B cell (primary cell): Measurements from ENCODE around the gene TPRN. TPM values are rescaled to one million over a fixed set of nuclear protein-coding genes. Genes with fewer than 3 reads are reported as not detected.

Source experiments
- ATAC-seq: fragments of 200-7000 bp; cut with Tn5 transposase; one replicate; pipeline ENCODE4 v1.10.0; 2021; ENCODE audit warnings: low read depth, mild to moderate bottlenecking, moderate number of reproducible peaks, moderate library complexity
- CTCF ChIA-PET: fragments of 350-600 bp; sonication (Branson Sonifier 250); formaldehyde crosslinking; loops from one replicate; lab custom pipeline; 2021; ENCODE audit warnings: antibody characterized with exemption, inconsistent platforms; lab: Charles Lee
- POLR2A ChIA-PET: fragments of 350-600 bp; sonication (Branson Sonifier 250); formaldehyde crosslinking; loops from one replicate; lab custom pipeline; 2021; ENCODE audit warnings: antibody characterized with exemption; lab: Charles Lee
- DNase-seq: peaks from one replicate; pipeline ENCODE4 v3.0.0; 2013
- H2AFZ ChIP-seq: 2 replicates; pipeline ENCODE4 v1.6.1; 2012; ENCODE audit warnings: mild to moderate bottlenecking, low read depth, low read length; ENCODE audit not compliant: insufficient read depth, poor library complexity, severe bottlenecking
- H3K27ac ChIP-seq, 2 donors: 1 replicate in 1 of 2; 2 replicates in 1 of 2; pipeline ENCODE4 v1.5.1; 2012 to 2013; ENCODE audit warnings: low read length in 2 of 2, mild to moderate bottlenecking in 2 of 2, moderate library complexity in 1 of 2
- H3K27me3 ChIP-seq, 4 experiments: fragments of 200-600 bp in 1 of 4; sonication (generic) in 1 of 4; replicated peaks in 1 of 4; 1 replicate in 2 of 4; 2 replicates in 2 of 4; pipeline versions ENCODE4 v1.6.1 to v1.7.0; 2013 to 2016; ENCODE audit warnings: low read length in 3 of 4, mild to moderate bottlenecking in 2 of 4, mixed read lengths in 1 of 4, moderate library complexity in 1 of 4; ENCODE audit not compliant: insufficient read depth in 4 of 4, control insufficient read depth in 3 of 4; ENCODE audit errors: control extremely low read depth in 1 of 4
- H3K36me3 ChIP-seq, 2 experiments: replicated peaks in 1 of 2; 1 replicate in 1 of 2; 2 replicates in 1 of 2; pipeline versions ENCODE4 v1.6.1 to v1.7.1; 2013; ENCODE audit warnings: low read length in 1 of 2; ENCODE audit not compliant: insufficient read depth in 2 of 2, control insufficient read depth in 1 of 2; ENCODE audit errors: control extremely low read depth in 1 of 2, extremely low read depth in 1 of 2
- H3K4me1 ChIP-seq, 2 donors: fragments of 200-600 bp in 1 of 2; sonication (generic) in 1 of 2; 1 replicate in 1 of 2; 2 replicates in 1 of 2; pipeline versions ENCODE4 v1.5.1 to v1.6.1; 2013 to 2017; ENCODE audit warnings: low read length in 2 of 2; ENCODE audit not compliant: control insufficient read depth in 2 of 2, insufficient read depth in 2 of 2
- H3K4me2 ChIP-seq: replicated peaks from 2 replicates; pipeline ENCODE3; 2012; ENCODE audit warnings: mild to moderate bottlenecking, low read depth, low read length; ENCODE audit not compliant: poor library complexity, severe bottlenecking
- H3K4me3 ChIP-seq, 5 experiments: fragments of 200-600 bp in 1 of 5; sonication (generic) in 1 of 5; 1 replicate in 3 of 5; 2 replicates in 2 of 5; pipeline versions ENCODE4 v1.5.1 to v1.7.0; 2011 to 2016; ENCODE audit warnings: low read length in 4 of 5, mild to moderate bottlenecking in 4 of 5, low read depth in 2 of 5, control low read depth in 1 of 5, moderate library complexity in 1 of 5; ENCODE audit not compliant: insufficient read depth in 1 of 5; ENCODE audit errors: control extremely low read depth in 1 of 5, extremely low read depth in 1 of 5
- H3K79me2 ChIP-seq: fragments of 200-600 bp; sonication (generic); one replicate; pipeline ENCODE4 v1.6.0; 2016; ENCODE audit warnings: low read length; ENCODE audit not compliant: control insufficient read depth, insufficient read depth
- H3K9ac ChIP-seq: fragments of 200-600 bp; sonication (generic); 2 replicates; pipeline ENCODE4 v1.6.1; 2017; ENCODE audit warnings: mild to moderate bottlenecking, low read length, moderate library complexity
- H3K9me3 ChIP-seq, 3 donors: one replicate each; pipeline versions ENCODE4 v1.6.1 to v1.7.1; 2013; ENCODE audit warnings: low read length in 2 of 3; ENCODE audit not compliant: control insufficient read depth in 2 of 3, insufficient read depth in 1 of 3; ENCODE audit errors: control extremely low read depth in 1 of 3
- H4K20me1 ChIP-seq: 2 replicates; pipeline ENCODE4 v1.6.0; 2012; ENCODE audit warnings: mild to moderate bottlenecking, low read length; ENCODE audit not compliant: insufficient read depth, control insufficient read depth, poor library complexity, severe bottlenecking
- H3K27ac Mint-ChIP-seq: one replicate; pipeline ENCODE4 v1.8.0; 2021; ENCODE audit warnings: mixed read lengths
- H3K27me3 Mint-ChIP-seq: one replicate; pipeline ENCODE4 v1.8.0; 2021; ENCODE audit warnings: mixed read lengths
- H3K4me1 Mint-ChIP-seq: one replicate; pipeline ENCODE4 v1.8.0; 2021; ENCODE audit warnings: mixed read lengths
- H3K4me3 Mint-ChIP-seq: one replicate; pipeline ENCODE4 v1.8.0; 2021; ENCODE audit warnings: mixed read lengths
- H3K9me3 Mint-ChIP-seq: one replicate; pipeline ENCODE4 v1.8.0; 2022; ENCODE audit warnings: mixed read lengths; ENCODE audit not compliant: insufficient read depth
- CTCF ChIP-seq: fragments of 200-600 bp; IDR thresholded peaks from one replicate; pipeline ENCODE4 v1.8.0; 2022; ENCODE audit warnings: antibody characterized with exemption, mild to moderate bottlenecking
- EZH2 ChIP-seq: IDR thresholded peaks from 2 replicates; pipeline ENCODE4 v1.6.1; 2012; ENCODE audit warnings: borderline replicate concordance, low read depth, mild to moderate bottlenecking, moderate library complexity, low read length; ENCODE audit not compliant: insufficient read depth, poor library complexity, severe bottlenecking
- WGBS: methylation state at CpG from one replicate; pipeline ENCODE4 v1.1.5; 2013; ENCODE audit warnings: missing lambda C conversion rate; ENCODE audit not compliant: insufficient coverage; 5-methylcytosine and 5-hydroxymethylcytosine counted together
- intact Hi-C: fragments of 100-400 bp; cut with micrococcal nuclease; formaldehyde crosslinking; loops from one replicate; pipeline ENCODE4 v1.10.0; 2022
- polyA plus RNA-seq: library from polyadenylated mRNA; depleted of rRNA; stranded (reverse); fragments of >200 nt; gene quantifications from 2 replicates; pipeline ENCODE4 v1.2.3, GENCODE V29; 2012
- total RNA-seq, 2 donors: library from RNA; stranded (reverse); fragments of 120-200 nt in 1 of 2; gene quantifications; 1 replicate in 1 of 2; 2 replicates in 1 of 2; pipeline versions ENCODE4 v1.2.3 to v1.2.4, GENCODE V29; 2013 to 2022

TPRN gene
- total and polyA plus RNA-seq, 2 donors (not counting 1 experiment from before 2014, with no cell fraction given): 5.7 to 16.3 TPM

GRCh38 chr9:137227054-137227852 lies 26.7 kb upstream of the TPRN start, which contains the start of gene RNF224:
RNF224 (plus strand) TSS chr9:137227502; CDS start chr9:137228336, 834 bp downstream.
- peak; percentile 32 for ATAC-seq
- ChIA-PET POLR2A (interaction anchor here (0.7 to 1.0 kb wide), 3 partner anchors 14 to 181 kb away, joined by 3 to 5 read pairs (median 3); partner anchors contain the start of genes SAPCD2 and TUBB4B), CTCF (interaction anchor here (0.5 to 7.0 kb wide), 24 partner anchors 11 to 440 kb away, joined by 3 to 76 read pairs (median 5); partner anchors contain the start of genes ANAPC2, DPP7, MAN1B1 and NPDC1)
- DNase-seq: peak; percentile 89
- H3K27ac Mint-ChIP-seq: no peak within 1 kb of the TSS
- peaks cover 14% of the 10 kb centered on the region for H3K4me1 Mint-ChIP-seq
- peaks cover 4% of the 10 kb centered on the region for H3K27me3 Mint-ChIP-seq
- H3K4me2 ChIP-seq: peak within 1 kb of the TSS; percentile 16
- H3K4me1 ChIP-seq: peaks cover 13 to 28% of the 10 kb centered on the region in 2 donors
- peaks cover 0 to 35% (median 2%) of the 10 kb centered on the region in 4 experiments for H3K27me3 ChIP-seq
- H3K4me3 ChIP-seq: no peak within 1 kb of the TSS
- peak within 1 kb of the TSS; percentile 40 for H2AFZ ChIP-seq
- H3K27ac ChIP-seq: no peak within 1 kb of the TSS
- H3K9me3 ChIP-seq: no peaks in the 10 kb centered on the region
- 47% methylated on average over 24 of the region's 25 CpGs for WGBS
- H4K20me1 ChIP-seq: no peaks in the 10 kb centered on the region
- H3K79me2 ChIP-seq: no peaks in the 10 kb centered on the region
- no peaks in the 10 kb centered on the region for H3K36me3 ChIP-seq
- H3K9ac ChIP-seq: no peak within 1 kb of the TSS
- no peak within 1 kb of the TSS for H3K4me3 Mint-ChIP-seq
- intact Hi-C loops: loop anchor here (1.0 kb wide), 2 partner anchors 39 to 109 kb away; partner anchors contain the start of genes ANAPC2 and SSNA1
- no peak for TF ChIP-seq EZH2
- TF ChIP-seq CTCF: peak; percentile 82
- H3K9me3 Mint-ChIP-seq: no peaks in the 10 kb centered on the region
